ENCODE data around the gene PCDH12.
A peak's percentile ranks its signal among the peaks of the same experiment; 100 is the strongest.

The PCDH12 gene

DNA sequence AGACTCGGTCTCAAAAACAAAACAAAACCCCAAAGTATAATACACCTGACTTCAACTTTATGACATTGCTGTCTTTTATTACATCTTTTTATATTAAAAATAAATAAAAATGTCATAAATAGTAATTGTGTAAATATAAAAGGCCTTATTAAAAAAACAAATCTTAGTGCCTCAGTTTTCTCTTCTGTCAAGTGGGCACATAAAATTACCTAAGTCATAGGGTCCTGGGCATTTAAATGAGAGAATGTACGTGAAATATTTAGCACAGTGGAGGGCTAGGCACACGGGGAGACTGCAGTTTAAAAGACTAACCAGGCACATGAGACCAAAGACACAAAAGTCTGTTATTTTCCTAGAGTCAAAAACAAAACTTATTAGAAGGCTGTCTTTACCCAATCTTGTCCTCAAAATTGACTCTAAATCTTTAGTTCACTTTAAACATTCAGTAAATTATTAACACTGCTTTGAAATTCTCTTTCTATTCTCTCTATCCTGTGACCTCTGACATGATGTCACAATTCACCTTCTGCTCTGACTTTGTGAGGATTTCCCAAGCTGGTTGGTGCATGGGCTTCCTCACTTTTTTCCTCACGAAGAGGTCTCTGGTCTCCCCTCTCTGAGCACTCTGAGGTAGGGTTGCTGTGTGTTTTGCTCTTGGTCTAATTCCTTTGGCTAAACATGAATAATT, 8.4 kb upstream of the PCDH12 start:
- no peak for DNase-seq

- no peak for DNase-seq
Measured at GRCh38 chr5:141965071-141965470, 7.1 kb upstream of the PCDH12 start.

GRCh38 chr5:141963701-141964100, 5.7 kb upstream of the PCDH12 start:
- no peak for DNase-seq

GRCh38 chr5:141961466-141961865, 3.5 kb upstream of the PCDH12 start:
- DNase-seq: no peak

DNA sequence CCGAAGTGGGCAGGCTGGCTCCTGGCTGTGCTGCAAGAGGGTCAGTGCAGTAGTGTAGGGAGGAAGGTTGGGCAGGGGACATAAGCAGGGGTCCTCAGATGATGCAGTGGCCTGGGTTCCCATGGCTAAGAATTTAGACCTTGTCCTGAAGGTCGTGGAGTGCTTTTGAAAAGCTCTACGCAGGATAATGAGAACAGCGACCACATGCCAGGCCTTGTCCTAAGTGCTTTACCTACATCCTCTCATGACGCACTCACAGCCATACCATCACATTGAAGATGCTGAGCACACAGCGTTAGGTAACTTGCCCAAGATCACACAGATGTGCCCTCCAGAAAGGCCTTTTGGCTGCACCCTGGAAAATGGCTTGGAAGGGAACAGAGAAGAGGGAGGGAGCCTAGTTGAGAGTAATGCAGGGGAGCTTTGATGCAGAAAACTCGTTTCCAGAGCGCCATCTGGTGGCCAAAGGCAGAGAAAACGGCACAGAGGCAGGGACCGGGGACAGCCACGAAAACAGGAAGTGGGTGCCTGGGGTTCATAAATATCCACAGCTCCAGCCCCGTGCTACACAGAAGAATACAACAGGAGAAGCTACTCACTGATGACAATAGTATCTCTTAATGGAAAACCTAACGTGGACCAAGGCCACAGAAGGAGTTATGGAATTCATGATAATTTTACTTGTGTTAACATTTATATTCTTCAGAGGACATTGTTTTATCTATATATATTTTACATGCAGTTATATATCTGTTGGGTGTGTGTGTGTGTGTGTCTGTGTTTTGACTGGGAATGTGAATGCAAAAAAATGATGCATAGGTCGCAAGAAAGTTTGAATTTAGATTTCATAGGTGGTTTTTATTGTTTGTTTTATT, 2.7 kb upstream of the PCDH12 start:
- DNase-seq: peak; percentile 87

DNA sequence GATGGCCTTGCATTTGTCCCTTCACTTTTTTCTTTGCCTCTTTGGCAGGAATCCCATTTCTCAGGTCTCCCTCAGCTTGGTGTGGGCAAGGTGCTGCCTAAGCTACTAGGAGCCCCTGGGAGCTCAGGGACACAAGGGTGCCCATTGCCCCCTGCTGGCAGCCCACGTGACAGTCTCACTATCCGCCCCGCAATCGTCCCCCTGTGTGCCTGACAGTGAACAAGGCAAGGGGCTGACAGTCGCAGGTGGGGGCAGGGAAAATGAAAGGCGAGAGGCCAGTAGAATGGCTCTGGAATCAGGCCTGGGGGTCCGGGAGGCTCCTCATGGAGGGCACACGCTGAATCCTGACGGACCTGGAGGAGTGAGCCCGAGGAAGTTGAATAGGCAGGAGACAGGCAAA, 2.0 kb upstream of the PCDH12 start:
- DNase-seq: peak; percentile 20

DNA sequence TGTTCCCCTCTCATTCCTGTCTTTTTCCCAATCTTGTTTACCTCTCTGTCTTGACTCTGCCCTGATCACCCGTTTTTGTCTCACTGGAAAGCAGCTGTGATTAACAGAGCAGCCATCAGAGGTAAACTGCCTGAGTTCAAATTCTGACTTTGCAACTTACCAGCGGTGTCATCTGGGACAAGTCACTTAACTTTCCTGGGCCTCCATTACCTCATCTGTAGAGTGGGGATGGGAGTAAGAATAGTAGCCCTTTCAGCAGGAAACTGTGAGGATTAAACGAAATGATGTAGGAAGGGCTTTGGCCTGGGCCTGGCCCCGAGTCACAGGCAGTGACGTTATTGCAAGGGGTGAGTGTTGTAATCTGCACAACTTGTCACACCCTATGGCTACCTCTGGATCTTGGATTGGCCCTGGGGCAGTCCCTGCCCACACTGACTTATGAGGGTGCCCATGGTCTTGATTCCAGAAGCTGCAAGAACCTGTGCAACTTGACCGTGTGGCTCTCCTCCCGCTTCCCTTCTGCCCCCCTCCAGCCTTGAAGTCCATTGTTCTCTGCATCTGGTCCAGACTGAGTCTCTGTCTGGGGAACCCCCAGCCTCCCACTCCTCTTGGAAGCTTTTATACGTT, 657 bp upstream of the PCDH12 start:
- DNase-seq: no peak

DNA sequence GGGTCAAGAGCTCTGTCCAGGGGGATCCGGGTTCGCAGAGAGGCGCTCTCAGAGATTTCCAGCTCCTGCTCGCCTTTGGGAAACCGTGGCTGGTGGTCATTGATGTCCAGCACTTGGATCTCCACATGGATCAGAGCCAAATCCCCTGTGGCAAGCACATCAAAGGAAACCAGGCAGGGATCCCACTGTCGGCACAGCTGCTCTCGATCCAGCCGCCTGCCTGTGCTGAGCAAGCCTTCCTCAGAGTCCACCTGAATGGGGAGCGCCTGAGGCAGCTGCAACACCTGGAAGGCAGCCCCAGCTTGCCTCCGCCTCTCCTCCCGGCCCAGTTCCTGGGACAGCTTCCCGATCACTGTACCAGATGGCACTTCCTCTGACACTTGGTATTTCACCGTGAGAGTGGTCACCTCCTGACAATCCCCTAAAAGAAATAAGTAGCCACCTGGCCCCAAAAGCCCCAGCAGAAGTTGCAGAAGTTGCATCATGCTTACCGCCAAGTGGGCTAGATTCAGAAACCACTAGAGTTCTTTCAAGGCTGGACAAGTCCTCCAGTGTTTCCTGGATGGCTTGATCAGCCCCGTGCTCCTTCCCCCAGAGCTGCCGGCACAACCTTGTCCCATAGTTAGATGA, 520 bp downstream of the PCDH12 start:
- no peak for DNase-seq

DNA sequence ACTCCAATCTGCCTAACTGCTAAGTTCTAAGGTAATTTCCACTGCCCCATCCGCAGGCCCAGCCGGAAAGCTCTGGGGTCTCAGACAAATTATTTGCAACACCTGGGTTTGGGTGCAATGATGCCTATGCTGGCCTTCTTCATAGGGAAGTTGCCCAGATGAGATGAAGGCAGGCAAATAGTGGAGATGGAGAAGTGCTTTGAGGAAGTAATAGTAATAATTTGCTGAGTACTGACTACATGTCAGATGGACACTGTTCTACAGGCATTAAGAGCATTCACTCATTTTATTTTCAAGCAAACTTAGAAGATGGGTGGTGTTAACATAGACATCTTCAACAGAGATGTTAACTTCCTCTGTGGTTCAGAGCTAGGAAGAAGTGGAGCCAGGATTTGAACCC, 3.8 kb downstream of the PCDH12 start:
- DNase-seq: no peak

DNA sequence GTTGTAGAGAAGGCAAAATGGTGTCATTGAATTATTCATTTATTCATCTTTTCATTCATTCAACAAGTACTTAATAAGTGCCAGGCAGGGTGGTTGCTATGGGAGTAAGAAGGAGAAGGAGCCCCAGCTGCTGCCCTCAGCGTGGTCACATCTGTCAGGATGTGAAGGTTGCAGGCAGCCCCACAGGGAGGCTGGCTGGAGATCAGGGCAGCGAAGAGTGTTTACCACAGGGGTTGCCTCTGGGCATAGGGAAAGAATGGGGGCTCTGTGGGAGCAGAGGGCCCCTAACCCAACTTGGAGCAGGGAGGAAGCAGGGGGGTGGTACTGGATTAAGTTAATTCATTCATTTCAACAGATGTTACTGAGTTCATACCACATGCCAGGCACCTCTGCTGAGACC, 6.0 kb downstream of the PCDH12 start:
- no peak for DNase-seq

GRCh38 chr5:141951332-141951781, 6.6 kb downstream of the PCDH12 start:
- peak; percentile 26 for DNase-seq

GRCh38 chr5:141950207-141951005, 7.6 kb downstream of the PCDH12 start:
- no peak for DNase-seq

DNA sequence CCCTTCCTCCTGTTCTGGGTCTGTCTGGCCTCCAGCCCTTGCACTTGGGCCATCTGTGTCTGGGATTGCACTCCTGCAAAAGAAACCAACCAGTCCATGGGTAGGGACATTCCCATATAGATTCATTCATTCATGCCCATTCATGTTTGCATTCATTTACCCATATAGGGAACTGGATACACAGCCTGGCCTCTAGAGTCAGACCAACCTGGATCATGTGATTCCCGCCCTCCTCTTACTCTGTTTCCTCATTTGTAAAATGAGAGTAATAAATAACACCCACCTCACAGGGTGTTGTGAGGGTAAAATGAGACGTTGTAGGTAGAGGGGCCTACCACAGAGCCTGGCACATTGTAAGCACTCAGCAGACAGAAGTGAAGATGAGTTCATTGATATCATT, 8.5 kb downstream of the PCDH12 start:
- DNase-seq: no peak

DNA sequence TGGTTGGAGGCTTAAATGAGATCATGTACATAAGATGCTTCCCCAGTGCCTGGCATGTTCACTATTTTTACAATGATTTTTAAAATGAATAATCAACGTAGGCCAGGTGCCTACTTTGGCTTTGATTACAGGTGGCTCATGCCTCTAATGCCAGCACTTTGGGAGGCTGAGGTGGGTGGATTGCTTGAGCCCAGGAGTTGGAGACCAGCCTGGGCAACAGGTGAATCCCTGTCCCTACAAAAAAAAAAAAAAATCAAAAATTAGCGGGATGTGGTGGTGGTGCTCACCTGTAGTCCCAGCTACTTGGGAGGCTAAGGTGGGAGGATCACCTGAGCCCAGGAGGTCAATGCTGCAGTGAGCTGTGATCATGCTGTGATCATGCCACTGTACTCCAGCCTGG, 9.2 kb downstream of the PCDH12 start:
- DNase-seq: no peak

DNA sequence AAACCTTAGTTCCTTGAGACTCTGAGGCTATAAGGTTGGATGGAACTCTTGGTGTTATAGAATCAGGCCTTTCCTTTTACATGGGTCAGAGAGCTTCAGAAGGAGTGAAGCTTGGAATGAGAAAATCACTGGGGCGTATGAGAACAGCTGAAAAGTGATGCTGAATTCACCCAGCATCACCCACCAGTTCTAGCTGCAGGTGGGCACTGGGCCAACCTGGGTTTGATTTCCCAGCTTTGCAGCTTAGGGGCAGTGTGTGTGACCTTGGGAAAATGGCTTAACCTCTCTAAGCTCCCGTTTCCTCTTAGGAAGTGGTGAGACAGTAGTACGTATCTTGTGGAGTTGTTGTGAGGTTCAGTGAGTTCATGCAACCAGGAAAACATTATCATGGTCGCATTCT, 10.7 kb downstream of the PCDH12 start:
- no peak for DNase-seq

- DNase-seq: no peak
Measured at GRCh38 chr5:141945511-141946051, 12.4 kb downstream of the PCDH12 start.

DNA sequence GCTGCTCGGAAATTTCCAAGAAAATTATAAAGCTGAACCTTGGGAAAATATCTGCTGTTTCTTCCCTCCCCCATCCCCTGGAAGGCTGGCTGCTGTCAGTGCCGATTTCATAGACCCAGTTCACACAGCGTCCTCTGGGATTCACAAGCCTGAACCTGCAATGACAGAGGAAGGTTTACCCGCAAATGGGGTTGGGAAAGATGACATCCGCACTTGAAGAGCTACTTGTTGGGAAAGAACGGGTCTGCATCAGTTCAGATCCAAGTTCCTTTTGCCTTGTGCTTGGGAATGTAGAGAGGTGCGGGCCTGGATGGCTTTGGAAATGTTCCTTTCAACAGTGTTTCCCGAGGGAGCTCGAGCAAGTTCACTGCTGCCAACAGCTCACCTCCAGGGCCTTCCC, 13.9 kb downstream of the PCDH12 start:
- no peak for DNase-seq

- no peak for DNase-seq
Measured at GRCh38 chr5:141942185-141942857, 15.7 kb downstream of the PCDH12 start.

GRCh38 chr5:141941779-141942178, 16.2 kb downstream of the PCDH12 start:
- no peak for DNase-seq

GRCh38 chr5:141941307-141941706, 16.7 kb downstream of the PCDH12 start:
- no peak for DNase-seq

DNA sequence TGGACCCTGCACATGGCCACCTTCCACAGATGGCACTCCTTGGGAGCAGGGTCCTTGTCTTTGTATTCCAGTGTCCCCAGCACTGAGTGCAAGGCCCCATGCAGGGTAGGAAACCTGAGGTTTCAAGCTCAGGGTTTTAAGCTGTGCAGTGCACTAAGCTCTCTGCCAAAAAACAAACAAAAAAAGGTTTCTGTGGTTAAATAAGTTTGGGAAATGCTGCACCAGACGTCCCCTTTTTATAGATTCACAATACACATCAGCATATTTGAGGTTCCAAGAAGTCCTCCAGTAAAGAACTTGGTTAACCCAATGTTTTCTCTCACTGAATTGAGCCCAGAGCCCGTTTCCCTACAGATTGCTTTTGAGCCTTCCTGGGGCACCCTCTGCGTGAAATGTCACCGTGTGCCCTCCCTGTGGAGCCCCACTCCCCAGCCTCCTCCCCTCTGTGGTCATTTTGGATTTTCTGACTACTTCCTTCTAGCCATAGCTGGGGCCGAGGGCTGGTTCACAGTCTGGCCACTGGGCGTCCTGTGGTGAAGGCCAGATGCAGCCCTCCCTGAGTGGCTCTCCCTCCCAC, 17.2 kb downstream of the PCDH12 start:
- DNase-seq: no peak
